ENCODE results near the gene MT1M. TPM values are rescaled to one million over a fixed set of nuclear protein-coding genes. Genes with fewer than 3 reads are reported as not detected.

The MT1M gene
- total and polyA plus RNA-seq, 2 experiments from 2014 or later, result 1.1 to 4.7 TPM

DNA sequence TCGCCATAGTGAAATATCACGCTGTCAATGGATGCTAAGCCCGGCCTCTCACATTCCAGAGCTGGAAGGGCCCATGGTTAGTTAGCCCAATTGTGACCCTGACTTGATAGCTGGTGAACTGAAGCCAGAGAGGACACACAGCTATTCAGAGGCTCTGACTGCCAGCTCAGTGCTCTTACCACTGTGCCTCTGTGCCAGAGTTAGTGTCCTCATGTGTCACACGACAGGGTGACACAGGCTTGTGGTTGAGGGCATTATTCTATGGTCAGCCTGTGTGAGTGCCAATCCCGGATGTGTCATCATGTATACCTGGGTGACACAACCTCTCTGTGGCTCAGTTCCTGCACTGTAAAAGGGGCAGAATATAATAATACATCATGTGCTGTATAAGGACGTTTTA is 47.4 kb downstream of the MT1M start (continued):
- TF ChIP-seq, protein P1, sequence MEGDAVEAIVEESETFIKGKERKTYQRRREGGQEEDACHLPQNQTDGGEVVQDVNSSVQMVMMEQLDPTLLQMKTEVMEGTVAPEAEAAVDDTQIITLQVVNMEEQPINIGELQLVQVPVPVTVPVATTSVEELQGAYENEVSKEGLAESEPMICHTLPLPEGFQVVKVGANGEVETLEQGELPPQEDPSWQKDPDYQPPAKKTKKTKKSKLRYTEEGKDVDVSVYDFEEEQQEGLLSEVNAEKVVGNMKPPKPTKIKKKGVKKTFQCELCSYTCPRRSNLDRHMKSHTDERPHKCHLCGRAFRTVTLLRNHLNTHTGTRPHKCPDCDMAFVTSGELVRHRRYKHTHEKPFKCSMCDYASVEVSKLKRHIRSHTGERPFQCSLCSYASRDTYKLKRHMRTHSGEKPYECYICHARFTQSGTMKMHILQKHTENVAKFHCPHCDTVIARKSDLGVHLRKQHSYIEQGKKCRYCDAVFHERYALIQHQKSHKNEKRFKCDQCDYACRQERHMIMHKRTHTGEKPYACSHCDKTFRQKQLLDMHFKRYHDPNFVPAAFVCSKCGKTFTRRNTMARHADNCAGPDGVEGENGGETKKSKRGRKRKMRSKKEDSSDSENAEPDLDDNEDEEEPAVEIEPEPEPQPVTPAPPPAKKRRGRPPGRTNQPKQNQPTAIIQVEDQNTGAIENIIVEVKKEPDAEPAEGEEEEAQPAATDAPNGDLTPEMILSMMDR (conservative IDR thresholded peaks at IDR 0.05; ENCODE audit: low read depth in 2 of 2), result no peak
- TF ChIP-seq EZH2 (IDR thresholded peaks at IDR 0.05; ENCODE audit: low read depth, unreplicated experiment), result no peak

DNA sequence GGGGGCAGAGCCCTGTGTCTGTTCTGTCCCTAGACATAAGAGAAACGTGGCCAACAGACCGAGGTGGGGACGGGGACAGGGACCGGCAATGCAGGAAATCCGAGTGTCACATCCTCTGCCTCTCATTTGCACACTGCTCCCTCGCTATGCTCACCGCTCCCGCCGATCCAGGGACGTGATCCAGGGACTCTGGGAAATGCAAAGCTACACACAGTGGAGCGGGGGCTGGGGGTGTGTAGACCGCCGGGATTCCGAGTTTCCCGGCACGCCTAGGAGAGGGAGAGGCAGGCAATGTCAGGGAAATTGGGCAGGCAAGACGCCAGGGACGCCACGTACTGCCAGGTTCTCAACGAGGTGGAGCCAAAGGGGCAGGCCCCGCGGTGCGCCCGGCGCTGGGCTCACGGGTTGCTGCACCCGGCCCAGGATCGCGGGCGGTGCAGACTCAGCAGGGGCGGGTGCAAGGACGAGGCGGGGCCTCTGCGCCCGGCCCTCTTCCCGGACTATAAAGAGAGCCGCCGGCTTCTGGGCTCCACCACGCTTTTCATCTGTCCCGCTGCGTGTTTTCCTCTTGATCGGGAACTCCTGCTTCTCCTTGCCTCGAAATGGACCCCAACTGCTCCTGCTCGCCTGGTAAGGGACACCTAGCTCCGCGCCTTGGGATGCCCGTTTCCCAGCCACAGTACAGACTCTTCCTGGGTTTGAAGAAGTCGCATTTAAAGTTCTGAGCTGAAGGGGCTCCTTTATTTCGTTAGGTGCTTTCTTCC is 49.7 kb downstream of the MT1M start, which contains the start of gene MT1X:
TSS of gene MT1X (plus strand) at position 532 of the 764 bp plus-strand sequence. CDS start at position 603, 71 bp downstream.
- ATAC-seq, result peak; percentile 92
- peak within 1 kb of the TSS; percentile 96 for H3K4me2 ChIP-seq
- no peaks in the 10 kb centered on the region for H3K36me3 ChIP-seq (ENCODE audit: insufficient read depth)
- peak; percentile 89 for DNase-seq (ENCODE audit: low spot score)
- no peaks in the 10 kb centered on the region for H4K20me1 ChIP-seq (replicated peaks; ENCODE audit: insufficient read depth)
- peak within 1 kb of the TSS; percentile 86 for H3K4me3 ChIP-seq
- H3K27me3 ChIP-seq (ENCODE audit: insufficient read depth), result peaks cover 24% of the 10 kb centered on the region
- peaks cover 7% of the 10 kb centered on the region; the same call in 1 of the 2 replicates for H3F3A ChIP-seq (replicated peaks; ENCODE audit: low read depth)
- H2AFZ ChIP-seq, result peak within 1 kb of the TSS; percentile 95
- Mint-ChIP-seq H3K9me3 (peaks cover 11% of the 10 kb centered on the region; the same call in 2 of the 3 replicates), H3K36me3 (ENCODE audit: low read depth) (peaks cover 40% of the 10 kb centered on the region), H3K27me3 (ENCODE audit: insufficient read depth, low read depth, poor library complexity) (peaks cover 24% of the 10 kb centered on the region), H3K4me3 (peak within 1 kb of the TSS; percentile 93), H3K27ac (peak within 1 kb of the TSS; percentile 89; the same call in 1 of the 2 replicates), H3K4me1 (peaks cover 27% of the 10 kb centered on the region)
- TF ChIP-seq, protein P2, sequence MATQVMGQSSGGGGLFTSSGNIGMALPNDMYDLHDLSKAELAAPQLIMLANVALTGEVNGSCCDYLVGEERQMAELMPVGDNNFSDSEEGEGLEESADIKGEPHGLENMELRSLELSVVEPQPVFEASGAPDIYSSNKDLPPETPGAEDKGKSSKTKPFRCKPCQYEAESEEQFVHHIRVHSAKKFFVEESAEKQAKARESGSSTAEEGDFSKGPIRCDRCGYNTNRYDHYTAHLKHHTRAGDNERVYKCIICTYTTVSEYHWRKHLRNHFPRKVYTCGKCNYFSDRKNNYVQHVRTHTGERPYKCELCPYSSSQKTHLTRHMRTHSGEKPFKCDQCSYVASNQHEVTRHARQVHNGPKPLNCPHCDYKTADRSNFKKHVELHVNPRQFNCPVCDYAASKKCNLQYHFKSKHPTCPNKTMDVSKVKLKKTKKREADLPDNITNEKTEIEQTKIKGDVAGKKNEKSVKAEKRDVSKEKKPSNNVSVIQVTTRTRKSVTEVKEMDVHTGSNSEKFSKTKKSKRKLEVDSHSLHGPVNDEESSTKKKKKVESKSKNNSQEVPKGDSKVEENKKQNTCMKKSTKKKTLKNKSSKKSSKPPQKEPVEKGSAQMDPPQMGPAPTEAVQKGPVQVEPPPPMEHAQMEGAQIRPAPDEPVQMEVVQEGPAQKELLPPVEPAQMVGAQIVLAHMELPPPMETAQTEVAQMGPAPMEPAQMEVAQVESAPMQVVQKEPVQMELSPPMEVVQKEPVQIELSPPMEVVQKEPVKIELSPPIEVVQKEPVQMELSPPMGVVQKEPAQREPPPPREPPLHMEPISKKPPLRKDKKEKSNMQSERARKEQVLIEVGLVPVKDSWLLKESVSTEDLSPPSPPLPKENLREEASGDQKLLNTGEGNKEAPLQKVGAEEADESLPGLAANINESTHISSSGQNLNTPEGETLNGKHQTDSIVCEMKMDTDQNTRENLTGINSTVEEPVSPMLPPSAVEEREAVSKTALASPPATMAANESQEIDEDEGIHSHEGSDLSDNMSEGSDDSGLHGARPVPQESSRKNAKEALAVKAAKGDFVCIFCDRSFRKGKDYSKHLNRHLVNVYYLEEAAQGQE (IDR thresholded peaks at IDR 0.05; ENCODE audit: unreplicated experiment), result no peak
- TF ChIP-seq, protein P3, sequence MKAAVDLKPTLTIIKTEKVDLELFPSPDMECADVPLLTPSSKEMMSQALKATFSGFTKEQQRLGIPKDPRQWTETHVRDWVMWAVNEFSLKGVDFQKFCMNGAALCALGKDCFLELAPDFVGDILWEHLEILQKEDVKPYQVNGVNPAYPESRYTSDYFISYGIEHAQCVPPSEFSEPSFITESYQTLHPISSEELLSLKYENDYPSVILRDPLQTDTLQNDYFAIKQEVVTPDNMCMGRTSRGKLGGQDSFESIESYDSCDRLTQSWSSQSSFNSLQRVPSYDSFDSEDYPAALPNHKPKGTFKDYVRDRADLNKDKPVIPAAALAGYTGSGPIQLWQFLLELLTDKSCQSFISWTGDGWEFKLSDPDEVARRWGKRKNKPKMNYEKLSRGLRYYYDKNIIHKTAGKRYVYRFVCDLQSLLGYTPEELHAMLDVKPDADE (IDR thresholded peaks at IDR 0.05), result peak; percentile 45; the same call in 1 of the 2 replicates
- TF ChIP-seq NANOG (IDR thresholded peaks at IDR 0.05; ENCODE audit: borderline replicate concordance) (no peak), ZNF331 (CRISPR knock-in tag; IDR thresholded peaks at IDR 0.05; ENCODE audit: low read depth) (no peak), JUNB (IDR thresholded peaks at IDR 0.05; ENCODE audit: unreplicated experiment) (no peak), ZNF114 (CRISPR knock-in tag; IDR thresholded peaks at IDR 0.05) (no peak), POLR2AphosphoS5 (IDR thresholded peaks at IDR 0.05; ENCODE audit: low read depth) (peak; percentile 97), EZH2phosphoT487 (IDR thresholded peaks at IDR 0.05; ENCODE audit: unreplicated experiment) (no peak)
- TF ChIP-seq, protein P1 (conservative IDR thresholded peaks at IDR 0.05; ENCODE audit: low read depth in 2 of 2), result no peak
- no peaks in the 10 kb centered on the region for H3K9me2 ChIP-seq (ENCODE audit: insufficient read depth)
- H3K4me1 ChIP-seq (ENCODE audit: insufficient read depth), result peaks cover 28% of the 10 kb centered on the region
- peaks cover 14% of the 10 kb centered on the region for H3K79me2 ChIP-seq (replicated peaks; ENCODE audit: insufficient read depth)
- H3K27ac ChIP-seq (ENCODE audit: low read depth), result no peak within 1 kb of the TSS

Data from GM23338 (cell line).